Ureter (tissue), 1 donor: ENCODE data around the gene DPYSL4. TPM values are rescaled to one million over a fixed set of nuclear protein-coding genes. Genes with fewer than 3 reads are reported as not detected.

Source experiments
- DNase-seq: peaks from one replicate; pipeline ENCODE4 v3.0.0-alpha.2; 2020; ENCODE audit warnings: low spot score
- total RNA-seq: library from RNA; stranded (reverse); gene quantifications from one replicate; pipeline ENCODE4 v1.2.4, GENCODE V29; 2023
- donor health status: DM: yes; HTN: yes; CAD: no.

DPYSL4 gene
- total RNA-seq, 1 donor from 2014 or later, result 2.1 TPM

- DNase-seq, result no peak
Observed at GRCh38 chr10:132241086-132241485, 54.3 kb downstream of the DPYSL4 start.

- no peak for DNase-seq
Observed at GRCh38 chr10:132241496-132241895, 54.7 kb downstream of the DPYSL4 start.

GRCh38 chr10:132242103-132242840, 55.5 kb downstream of the DPYSL4 start:
- DNase-seq, result no peak

- no peak for DNase-seq
Observed at GRCh38 chr10:132243141-132243540, 56.4 kb downstream of the DPYSL4 start.

GRCh38 chr10:132243626-132244025, 56.9 kb downstream of the DPYSL4 start:
- no peak for DNase-seq

GRCh38 chr10:132245056-132245455, 58.3 kb downstream of the DPYSL4 start:
- no peak for DNase-seq

- DNase-seq, result no peak
Observed at GRCh38 chr10:132246296-132246695, 59.5 kb downstream of the DPYSL4 start.

GRCh38 chr10:132247943-132248342, 61.2 kb downstream of the DPYSL4 start:
- DNase-seq, result no peak

- DNase-seq, result no peak
Observed at GRCh38 chr10:132248455-132249225, 61.9 kb downstream of the DPYSL4 start.

- DNase-seq, result no peak
Observed at GRCh38 chr10:132249226-132249724, 62.5 kb downstream of the DPYSL4 start.

GRCh38 chr10:132249824-132250375, 63.2 kb downstream of the DPYSL4 start:
- DNase-seq, result no peak

- DNase-seq, result no peak
Observed at GRCh38 chr10:132250481-132251475, 64.0 kb downstream of the DPYSL4 start.

GRCh38 chr10:132251928-132252327, 65.2 kb downstream of the DPYSL4 start:
- DNase-seq, result no peak

GRCh38 chr10:132252412-132252811, 65.7 kb downstream of the DPYSL4 start:
- no peak for DNase-seq

- DNase-seq, result no peak
Observed at GRCh38 chr10:132253092-132253687, 66.4 kb downstream of the DPYSL4 start.

- DNase-seq, result no peak
Observed at GRCh38 chr10:132254841-132255240, 68.1 kb downstream of the DPYSL4 start.

Other genes starting within 250 kb of the DPYSL4 start
- gene BNIP3, start 205.0 kb upstream of the DPYSL4 start, total RNA-seq, result 21.5 TPM
- gene JAKMIP3, start 121.0 kb upstream of the DPYSL4 start, total RNA-seq, result 1.1 TPM
- 10.8 TPM for gene STK32C, start 121.0 kb downstream of the DPYSL4 start, total RNA-seq
- 15.1 TPM for gene LRRC27, start 145.2 kb downstream of the DPYSL4 start, total RNA-seq
- 46.0 TPM for gene PWWP2B, start 210.3 kb downstream of the DPYSL4 start, total RNA-seq